Ectodermal cell (in vitro differentiated cells): ENCODE measurements around the gene PAOX.

ENCODE experiments used
- H3K27ac ChIP-seq: 2 replicates; pipeline ENCODE4 v1.7.0; 2013; ENCODE audit warnings: mild to moderate bottlenecking, low read depth, low read length; ENCODE audit not compliant: insufficient read depth, poor library complexity, severe bottlenecking
- H3K27me3 ChIP-seq: 2 replicates; pipeline ENCODE4 v1.7.0; 2013; ENCODE audit warnings: mild to moderate bottlenecking, low read length; ENCODE audit not compliant: insufficient read depth, control insufficient read depth, poor library complexity, severe bottlenecking
- H3K36me3 ChIP-seq: one replicate; pipeline ENCODE4 v1.7.0; 2013; ENCODE audit warnings: low read length; ENCODE audit not compliant: control insufficient read depth, insufficient read depth
- H3K4me1 ChIP-seq: one replicate; pipeline ENCODE4 v1.7.0; 2013; ENCODE audit warnings: low read length; ENCODE audit not compliant: control insufficient read depth, insufficient read depth
- H3K4me3 ChIP-seq: 2 replicates; pipeline ENCODE4 v1.7.0; 2013; ENCODE audit warnings: low read depth, low read length, control low read depth; ENCODE audit not compliant: insufficient read depth
- H3K9me3 ChIP-seq: 2 replicates; pipeline ENCODE4 v1.7.0; 2013; ENCODE audit warnings: mild to moderate bottlenecking, low read length, moderate library complexity; ENCODE audit not compliant: control insufficient read depth
- WGBS, 2 experiments: methylation state at CpG; one replicate each; pipeline ENCODE4 v1.1.7; 2013; ENCODE audit warnings: missing lambda C conversion rate in 2 of 2; 5-methylcytosine and 5-hydroxymethylcytosine counted together

PAOX gene

GRCh38 chr10:133394801-133395221, 15.7 kb downstream of the PAOX start:
- 35 to 38% methylated on average over 21 of the region's 21 CpGs for WGBS, 2 experiments
- Histone ChIP-seq H3K27ac (no peak overlapping the region), H3K9me3 (no peaks in the 10 kb centered on the region)

DNA sequence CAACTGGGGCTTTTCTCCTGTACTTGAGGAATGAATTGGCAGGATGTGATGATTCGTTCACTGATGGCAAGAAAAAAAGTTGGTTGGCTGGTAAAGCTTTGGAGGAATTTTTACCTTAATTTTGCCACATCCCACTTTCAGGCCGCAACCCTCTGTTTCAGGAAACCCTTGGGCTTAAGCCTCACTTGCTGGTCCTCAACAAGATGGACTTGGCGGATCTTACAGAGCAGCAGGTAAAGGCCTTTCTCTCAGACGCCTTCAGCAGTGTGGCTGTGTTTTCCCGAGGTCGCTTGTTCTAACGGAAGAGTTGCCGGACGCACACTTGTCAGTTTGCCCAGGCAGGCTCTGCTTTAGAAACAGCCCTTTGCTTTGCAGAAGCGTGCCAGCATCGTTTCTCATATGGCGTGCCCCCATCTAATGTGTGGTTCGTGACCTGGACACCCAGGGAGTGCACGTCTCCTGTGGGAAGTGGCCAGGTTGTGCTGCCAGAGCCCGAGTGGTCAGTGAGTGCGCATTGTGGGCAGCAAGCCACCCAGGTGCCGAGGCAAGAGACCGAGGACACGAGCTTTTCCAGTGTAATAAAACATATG, 17.1 kb downstream of the PAOX start:
- Histone ChIP-seq H3K4me1 (peaks cover 3% of the 10 kb centered on the region), H3K4me3 (no peak overlapping the region), H3K9me3 (no peaks in the 10 kb centered on the region), H3K27me3 (no peaks in the 10 kb centered on the region), H3K36me3 (peaks cover 27% of the 10 kb centered on the region), H3K27ac (no peak overlapping the region)
- 96% methylated on average over 16 to 19 of the region's 19 CpGs for WGBS, 2 experiments

More at GRCh38 chr10:133394801-133395221, 15.7 kb downstream of the PAOX start:
- peak overlapping the region; percentile 80 for H3K4me3 ChIP-seq
- peaks cover 3% of the 10 kb centered on the region for H3K4me1 ChIP-seq
- H3K27me3 ChIP-seq: no peaks in the 10 kb centered on the region
- H3K36me3 ChIP-seq: peaks cover 17% of the 10 kb centered on the region

GRCh38 chr10:133397938-133398337, 18.9 kb downstream of the PAOX start:
- Histone ChIP-seq H3K36me3 (peaks cover 41% of the 10 kb centered on the region), H3K4me3 (no peak overlapping the region), H3K27me3 (no peaks in the 10 kb centered on the region), H3K27ac (no peak overlapping the region), H3K9me3 (no peaks in the 10 kb centered on the region), H3K4me1 (peaks cover 3% of the 10 kb centered on the region)
- WGBS, 2 experiments: 94 to 96% methylated on average over 7 of the region's 7 CpGs

- Histone ChIP-seq H3K4me3 (no peak overlapping the region), H3K36me3 (peaks cover 41% of the 10 kb centered on the region), H3K27me3 (no peaks in the 10 kb centered on the region), H3K27ac (no peak overlapping the region), H3K9me3 (no peaks in the 10 kb centered on the region), H3K4me1 (no peaks in the 10 kb centered on the region)
- WGBS, 2 experiments: 94 to 96% methylated on average over 19 of the region's 19 CpGs
Measured at GRCh38 chr10:133399123-133399601, 20.1 kb downstream of the PAOX start.

DNA sequence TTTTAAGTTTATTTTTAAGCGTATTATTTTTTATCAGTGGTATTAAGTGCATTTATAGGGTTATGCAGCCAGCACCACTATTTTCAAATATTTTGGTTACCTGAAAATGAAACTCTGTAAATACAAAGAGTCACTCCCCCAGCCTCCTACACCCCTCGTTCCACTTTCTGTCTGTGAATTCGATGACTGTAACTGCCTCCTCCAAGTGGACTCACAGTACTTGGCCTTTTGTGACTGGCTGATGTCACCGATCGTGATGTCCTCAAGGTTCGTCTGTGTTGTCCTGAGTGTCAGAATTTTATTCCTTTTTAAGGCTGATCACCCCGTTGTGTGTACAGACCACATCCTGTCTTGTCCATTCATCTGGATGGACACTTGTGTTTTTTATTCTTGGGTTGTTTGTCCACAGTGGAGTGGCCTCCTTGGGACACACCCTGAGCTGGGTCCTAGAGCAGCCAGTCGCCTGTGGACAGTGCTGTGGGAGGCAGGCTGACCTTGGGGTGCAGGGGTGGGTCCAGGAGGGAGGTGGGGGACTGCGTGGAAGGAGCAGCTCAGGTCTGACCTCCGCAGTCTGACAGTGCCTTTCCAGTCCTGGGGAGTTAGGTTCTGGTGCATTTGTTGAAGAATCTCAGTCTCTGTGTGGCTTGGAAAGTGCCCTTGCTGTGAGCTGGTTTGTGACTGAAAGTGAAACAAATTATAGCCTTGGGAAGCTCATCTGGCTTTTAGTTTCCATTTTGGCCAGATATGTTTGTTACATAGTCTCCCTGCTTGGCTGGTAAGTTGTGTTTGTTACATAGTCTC, 21.8 kb downstream of the PAOX start:
- Histone ChIP-seq H3K36me3 (peaks cover 41% of the 10 kb centered on the region), H3K27me3 (no peaks in the 10 kb centered on the region), H3K4me3 (no peak overlapping the region), H3K9me3 (no peaks in the 10 kb centered on the region), H3K27ac (no peak overlapping the region), H3K4me1 (no peaks in the 10 kb centered on the region)
- 96 to 98% methylated on average over 9 of the region's 10 CpGs for WGBS, 2 experiments

DNA sequence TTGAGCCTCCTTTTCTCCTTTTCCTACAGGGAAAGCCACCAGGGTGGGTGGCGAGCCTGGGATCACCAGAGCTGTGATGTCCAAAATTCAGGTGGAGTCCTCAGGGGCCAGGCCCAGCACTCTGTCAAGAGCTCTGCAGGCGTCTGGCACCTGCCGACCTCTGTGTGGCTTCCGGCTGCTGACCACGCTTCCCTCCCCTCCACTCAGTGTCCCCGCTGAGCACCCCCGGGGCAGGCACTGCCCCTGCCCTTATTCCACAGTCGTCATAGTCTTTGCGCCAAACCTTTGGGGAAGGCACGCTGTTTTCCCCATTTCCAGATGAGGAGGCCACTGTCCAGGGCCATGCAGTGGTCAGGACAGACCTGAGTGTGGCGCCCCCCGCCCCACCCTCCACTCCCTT, 22.4 kb downstream of the PAOX start:
- Histone ChIP-seq H3K9me3 (no peaks in the 10 kb centered on the region), H3K36me3 (peaks cover 37% of the 10 kb centered on the region), H3K27ac (no peak overlapping the region), H3K27me3 (no peaks in the 10 kb centered on the region), H3K4me1 (no peaks in the 10 kb centered on the region), H3K4me3 (no peak overlapping the region)
- 95 to 96% methylated on average over 12 of the region's 12 CpGs for WGBS, 2 experiments

GRCh38 chr10:133401981-133402725, 23.1 kb downstream of the PAOX start:
- H3K9me3 ChIP-seq: no peaks in the 10 kb centered on the region
- H3K4me3 ChIP-seq: no peak overlapping the region
- H3K27ac ChIP-seq: no peak overlapping the region
- 96 to 97% methylated on average over 21 of the region's 21 CpGs for WGBS, 2 experiments
- no peaks in the 10 kb centered on the region for H3K27me3 ChIP-seq
- H3K36me3 ChIP-seq: peaks cover 33% of the 10 kb centered on the region
- no peaks in the 10 kb centered on the region for H3K4me1 ChIP-seq

DNA sequence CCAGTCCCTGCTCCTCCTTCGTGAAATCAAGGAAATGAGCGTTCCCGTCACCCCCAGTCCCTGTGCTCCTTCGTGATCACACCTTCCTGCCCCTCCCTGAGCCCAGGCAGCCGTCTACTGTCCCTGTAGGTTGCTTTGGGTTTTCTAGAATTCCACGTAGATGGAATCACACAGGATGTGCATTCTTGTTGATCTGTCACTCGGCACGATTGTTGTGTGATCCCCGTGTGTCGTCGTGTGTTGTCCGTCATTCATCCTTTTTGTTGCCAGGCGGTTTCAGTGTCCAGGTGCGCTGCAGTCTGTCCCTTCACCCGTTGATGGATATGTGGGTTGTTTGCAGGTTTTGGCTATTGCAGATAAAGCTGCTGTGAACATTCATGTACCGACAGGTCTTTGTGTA, 24.3 kb downstream of the PAOX start:
- H3K36me3 ChIP-seq: peaks cover 37% of the 10 kb centered on the region
- H3K9me3 ChIP-seq: no peaks in the 10 kb centered on the region
- WGBS, 2 experiments: 88 to 89% methylated on average over 16 of the region's 16 CpGs
- H3K4me3 ChIP-seq: no peak overlapping the region
- H3K27me3 ChIP-seq: no peaks in the 10 kb centered on the region
- H3K4me1 ChIP-seq: no peaks in the 10 kb centered on the region
- no peak overlapping the region for H3K27ac ChIP-seq

DNA sequence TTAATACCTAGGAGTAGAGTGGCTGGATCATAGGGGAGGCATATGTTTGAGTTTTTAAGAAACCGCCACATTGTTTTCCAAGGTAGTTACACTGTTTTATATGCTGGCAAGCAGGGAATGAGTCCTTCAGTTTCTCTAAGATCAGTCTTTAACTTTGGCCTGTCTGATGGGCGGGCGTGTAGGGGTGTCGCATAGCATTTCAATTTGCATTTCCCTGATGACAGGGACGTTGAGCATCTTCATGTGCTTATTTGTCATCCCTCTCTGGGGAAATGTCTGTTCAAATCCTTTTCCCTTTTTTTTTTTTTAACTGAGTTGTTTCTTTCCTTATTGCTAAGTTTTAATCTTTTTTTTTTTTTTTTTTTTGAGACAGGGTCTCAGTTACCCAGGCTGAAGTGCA, 24.7 kb downstream of the PAOX start:
- Histone ChIP-seq H3K4me3 (no peak overlapping the region), H3K27ac (no peak overlapping the region), H3K4me1 (no peaks in the 10 kb centered on the region), H3K9me3 (no peaks in the 10 kb centered on the region), H3K27me3 (no peaks in the 10 kb centered on the region), H3K36me3 (peaks cover 34% of the 10 kb centered on the region)
- WGBS, 2 experiments: 95 to 97% methylated on average over 5 of the region's 5 CpGs

GRCh38 chr10:133405272-133405671, 26.2 kb downstream of the PAOX start:
- WGBS, 2 experiments: 82 to 83% methylated on average over 2 of the region's 2 CpGs
- Histone ChIP-seq H3K9me3 (no peaks in the 10 kb centered on the region), H3K4me1 (no peaks in the 10 kb centered on the region), H3K36me3 (peaks cover 37% of the 10 kb centered on the region), H3K4me3 (no peak overlapping the region), H3K27me3 (no peaks in the 10 kb centered on the region), H3K27ac (no peak overlapping the region)
